NCI-H1436 treated with DMSO at 0.1 percent for 48 hours (cell line): ENCODE results near the gene PHC2.

Experiments
- DNase-seq: peaks from one replicate; lab custom pipeline; 2025; lab: John Stamatoyannopoulos, UW

Gene PHC2

DNA sequence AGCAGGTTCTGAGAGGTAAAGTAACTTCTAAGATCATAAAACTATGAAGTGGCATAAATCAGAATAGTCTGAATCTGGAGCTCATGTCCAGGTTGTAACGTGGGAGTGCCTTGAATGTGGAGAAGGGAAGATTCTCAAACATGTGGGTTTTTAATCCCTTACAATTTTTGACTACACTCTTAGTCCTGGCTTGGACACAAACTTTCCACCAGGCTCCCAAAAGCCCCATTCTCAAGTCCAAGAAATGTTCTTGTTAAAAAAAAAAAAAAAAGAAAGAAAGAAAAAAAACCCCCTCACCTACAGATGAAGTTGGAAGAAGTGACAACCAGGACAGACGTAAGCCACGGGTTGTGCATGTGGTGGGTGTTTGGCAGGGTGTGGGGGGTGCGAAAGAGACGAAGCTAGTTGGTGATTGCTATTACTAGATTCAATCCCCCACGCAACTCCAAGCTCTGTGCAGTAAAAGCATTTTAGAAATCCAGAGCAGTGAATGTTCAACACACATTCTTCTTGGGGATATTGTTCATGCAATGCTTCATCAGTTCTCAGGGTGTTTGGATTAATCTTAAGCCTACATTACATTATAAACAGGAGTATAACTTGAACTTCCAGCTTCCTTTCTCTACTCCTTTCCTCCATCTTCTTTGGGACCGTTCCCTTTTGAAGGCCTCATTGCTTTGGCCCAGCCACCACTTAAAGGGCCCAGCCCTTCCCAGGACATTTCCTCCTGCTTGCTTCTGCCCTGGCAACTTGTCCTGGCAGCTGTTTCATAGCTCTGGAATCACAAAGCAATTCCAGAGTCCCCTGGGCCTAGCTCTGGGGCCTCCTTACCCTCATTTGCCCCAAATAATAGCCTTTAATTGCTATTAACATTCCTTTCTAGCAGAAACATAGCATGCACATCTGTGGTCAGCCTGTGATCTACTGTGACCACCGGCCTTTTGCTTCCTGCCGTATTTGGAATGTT, 41.8 kb downstream of the PHC2 start:
- DNase-seq, result no peak

DNA sequence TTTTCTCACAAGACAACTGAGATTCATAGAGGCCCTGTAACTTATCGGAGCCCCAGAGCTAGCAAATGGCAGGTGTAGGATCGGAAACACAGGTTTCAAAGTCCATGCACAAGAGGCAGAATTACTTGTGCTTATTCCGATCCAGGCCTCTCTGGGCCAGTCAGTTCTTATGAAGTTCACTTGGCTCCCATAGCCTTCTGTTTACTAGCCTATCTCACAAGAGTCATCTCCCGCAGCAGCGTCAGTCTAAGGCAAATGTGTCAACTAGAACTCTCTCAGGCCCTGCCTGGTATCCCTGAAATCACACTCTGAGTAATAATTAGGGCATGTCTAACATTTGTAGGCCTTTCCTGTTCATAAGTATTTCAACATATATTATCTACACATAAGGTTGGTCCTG, 43.3 kb downstream of the PHC2 start:
- no peak for DNase-seq

DNA sequence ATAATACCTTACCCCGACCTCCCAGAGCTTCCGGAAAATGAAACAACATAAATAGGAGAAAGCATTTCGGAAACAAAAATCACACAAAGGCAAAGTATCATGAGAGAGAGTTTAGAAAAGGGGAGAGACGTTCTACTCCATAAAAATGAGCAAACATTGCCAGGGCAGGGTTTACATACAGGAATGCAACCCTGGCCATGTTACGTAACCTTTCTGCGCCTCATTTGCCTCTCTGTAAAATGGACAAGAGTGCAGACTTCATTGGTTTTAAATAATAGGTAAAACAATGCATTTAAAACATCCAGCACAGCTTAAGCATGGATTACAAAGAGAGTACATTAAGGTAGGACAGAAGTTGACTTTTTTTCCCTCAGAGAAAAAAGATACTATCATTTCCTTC, 45.6 kb downstream of the PHC2 start:
- DNase-seq, result no peak

DNA sequence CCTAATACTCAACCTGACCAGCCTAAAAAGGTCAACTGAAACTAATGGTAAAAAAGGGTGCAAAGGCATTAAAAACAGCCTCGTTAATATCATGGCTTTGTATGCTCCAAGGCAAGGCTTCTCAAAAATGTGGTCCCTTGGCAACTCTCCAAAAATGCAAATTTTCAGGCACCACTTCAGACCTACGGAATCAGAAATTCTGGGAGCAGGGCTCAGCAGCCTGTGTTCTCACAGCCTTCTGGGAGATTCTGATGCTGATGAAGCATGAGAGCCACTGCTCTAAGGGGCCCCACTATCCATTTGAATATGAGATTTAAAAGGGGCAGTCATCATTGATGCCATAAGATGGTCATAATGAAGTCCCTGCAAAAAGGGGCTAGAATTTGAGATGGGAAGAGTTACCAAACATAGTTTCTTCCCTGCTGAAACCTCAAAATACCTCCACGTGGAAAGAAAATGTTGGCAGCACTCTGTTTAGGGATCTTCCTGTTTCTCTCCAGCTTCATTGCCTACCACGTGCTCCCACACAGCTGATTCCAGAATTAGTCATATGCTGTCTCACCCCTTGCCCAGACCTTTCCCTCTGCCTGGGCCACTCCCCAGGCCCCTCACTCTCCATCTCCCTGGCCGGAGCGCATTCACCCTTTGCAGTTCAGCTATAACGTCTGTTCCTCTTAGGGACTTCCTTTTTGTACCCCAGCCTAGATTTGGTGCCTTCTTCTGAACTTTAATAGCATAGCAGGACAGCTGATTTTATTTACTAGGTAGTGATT, 46.7 kb downstream of the PHC2 start:
- DNase-seq, result no peak

DNA sequence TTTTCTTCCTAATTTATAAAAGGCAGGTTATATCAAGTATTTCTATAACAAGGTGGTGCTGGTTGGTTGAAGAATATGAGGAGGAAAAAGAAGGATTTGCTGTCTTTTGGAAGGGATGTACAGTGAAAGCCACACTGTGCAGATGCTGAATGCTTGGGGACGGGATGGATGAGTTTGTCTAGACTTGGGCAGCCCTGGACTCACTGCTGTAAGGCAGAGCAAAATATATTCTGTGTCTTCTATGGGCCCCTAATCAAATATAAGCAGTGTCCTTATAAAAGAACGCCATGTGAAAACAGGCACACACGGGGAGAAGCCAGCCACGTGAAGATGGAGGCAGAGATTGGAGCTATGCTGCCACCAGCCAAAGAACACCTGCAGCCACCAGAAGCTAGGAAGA, 47.4 kb downstream of the PHC2 start:
- DNase-seq, result no peak

DNA sequence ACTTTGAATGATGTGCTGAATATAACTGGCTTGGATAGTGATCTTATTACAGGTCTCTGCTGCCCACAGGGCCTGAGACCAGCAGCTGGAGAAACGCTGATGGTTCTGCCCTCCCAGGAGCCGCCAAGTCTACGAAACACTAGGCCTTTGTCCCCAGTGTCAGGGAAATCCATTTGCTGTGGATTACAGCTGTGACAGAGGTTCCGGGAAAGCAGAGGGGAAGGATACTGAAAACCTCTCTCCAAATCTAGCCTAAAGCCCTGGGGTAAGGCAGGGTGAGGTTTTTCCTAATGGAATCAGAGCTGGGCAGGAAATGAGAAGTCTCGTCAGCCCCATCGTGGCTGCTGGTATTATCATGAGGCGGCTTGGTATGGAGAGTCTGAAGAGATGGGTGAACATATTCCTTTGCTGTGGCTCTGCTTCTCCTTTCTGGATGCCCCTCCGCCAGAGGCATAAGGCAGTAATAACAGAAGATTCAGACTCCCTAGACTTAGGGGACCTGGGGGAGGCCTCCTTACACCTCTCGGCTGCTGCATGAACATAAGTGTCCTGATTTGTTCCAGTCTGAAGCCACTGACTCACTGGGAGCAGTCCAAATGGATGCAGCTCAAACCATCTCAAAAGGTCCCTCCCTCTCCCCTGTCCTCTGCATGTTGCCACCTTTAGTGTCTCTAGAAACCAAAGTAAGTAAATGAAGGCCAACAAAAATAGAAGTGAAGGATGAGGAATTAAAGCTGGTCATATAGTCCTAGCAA, 48.1 kb downstream of the PHC2 start:
- no peak for DNase-seq

DNA sequence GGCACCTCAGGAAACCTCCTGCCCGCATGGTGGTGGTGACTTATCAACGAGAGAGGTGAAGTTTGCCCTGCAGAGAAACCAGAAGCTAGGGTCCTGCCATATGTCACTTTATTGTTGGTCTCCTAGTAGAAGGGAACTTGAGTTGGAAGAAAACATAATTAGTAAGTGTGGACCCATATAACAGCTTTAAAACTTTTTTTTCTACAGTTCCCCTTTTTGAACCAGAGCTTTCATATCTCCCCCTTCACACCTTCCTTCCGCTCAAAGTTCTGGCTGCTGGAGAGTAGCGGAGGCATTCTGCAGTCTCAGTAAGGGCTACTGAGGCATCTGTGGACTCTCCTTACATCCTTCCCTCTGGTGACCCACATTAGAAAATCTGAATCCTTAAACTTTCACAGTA, 48.9 kb downstream of the PHC2 start:
- DNase-seq, result no peak

DNA sequence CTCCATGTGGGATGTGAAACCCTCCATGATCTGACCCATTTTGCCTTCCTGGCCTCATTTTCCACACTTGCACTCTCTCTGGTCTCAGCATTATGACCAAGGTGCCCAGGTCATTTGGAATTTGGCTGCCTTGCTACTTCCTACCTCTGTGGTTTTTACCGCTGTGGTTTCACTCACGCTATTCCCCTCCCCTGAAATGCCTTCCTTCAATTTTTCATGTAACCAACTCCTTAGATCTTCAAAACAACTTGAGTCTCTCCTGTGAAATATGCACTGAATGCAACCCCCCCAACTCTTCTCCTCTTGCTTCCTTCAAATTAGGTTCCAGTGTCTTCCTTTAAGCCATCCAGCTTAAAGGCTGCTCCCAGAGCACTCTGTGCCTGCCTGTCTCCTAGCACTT, 50.1 kb downstream of the PHC2 start:
- no peak for DNase-seq

DNA sequence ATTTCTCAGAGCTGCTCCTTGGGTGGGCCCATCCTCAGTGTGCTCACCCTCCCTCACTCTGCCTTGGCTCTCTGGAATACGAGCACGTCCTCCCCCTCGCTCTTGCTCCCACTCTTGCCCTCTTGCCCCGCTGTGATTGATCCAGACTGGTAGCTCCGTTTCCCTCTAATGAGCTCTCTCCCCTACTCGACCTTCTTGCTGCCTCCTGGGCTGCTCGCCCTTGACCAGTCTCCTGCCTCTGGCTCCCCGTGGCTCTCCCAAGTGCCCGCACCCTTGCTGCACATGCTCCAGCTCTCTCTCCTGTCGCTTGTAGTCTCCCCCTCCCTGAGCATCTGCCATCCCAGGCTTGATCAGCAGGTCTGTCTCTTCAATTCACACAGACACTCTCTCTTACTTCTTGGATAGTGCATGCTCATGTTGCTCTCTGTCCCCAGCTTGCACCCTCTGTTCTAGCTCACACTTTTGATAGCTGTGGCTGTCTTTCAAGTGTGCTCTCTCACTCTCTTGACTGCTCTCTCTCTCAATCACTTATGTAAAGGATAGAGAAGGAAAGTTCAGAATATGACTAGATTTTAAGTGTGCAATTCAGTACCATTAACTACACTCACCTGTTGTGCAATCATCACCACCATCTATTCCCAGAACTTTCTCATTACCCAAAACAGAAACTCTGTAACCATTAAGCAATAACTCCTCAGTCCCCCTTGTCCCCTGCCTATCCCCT, 51.1 kb downstream of the PHC2 start:
- DNase-seq, result no peak

DNA sequence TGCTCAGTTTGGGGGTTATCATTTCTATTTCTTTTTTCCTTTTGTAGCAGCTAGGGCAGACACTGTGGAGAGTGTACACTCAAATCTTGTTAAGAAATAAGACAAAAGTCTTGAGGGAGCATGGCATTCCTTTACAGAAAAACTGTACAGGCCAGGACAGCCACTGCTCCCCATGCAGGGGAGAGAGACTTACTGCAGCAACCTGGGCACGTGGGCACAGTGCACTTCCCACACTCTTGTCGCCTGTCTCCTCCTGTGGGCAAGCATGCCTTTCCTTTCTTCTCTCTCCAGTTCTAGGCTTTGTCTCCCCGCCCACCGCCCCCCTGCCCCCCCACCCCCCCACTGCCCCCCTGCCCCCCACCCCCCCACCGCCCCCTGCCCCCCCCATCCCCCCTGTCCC, 51.9 kb downstream of the PHC2 start:
- DNase-seq, result no peak

DNA sequence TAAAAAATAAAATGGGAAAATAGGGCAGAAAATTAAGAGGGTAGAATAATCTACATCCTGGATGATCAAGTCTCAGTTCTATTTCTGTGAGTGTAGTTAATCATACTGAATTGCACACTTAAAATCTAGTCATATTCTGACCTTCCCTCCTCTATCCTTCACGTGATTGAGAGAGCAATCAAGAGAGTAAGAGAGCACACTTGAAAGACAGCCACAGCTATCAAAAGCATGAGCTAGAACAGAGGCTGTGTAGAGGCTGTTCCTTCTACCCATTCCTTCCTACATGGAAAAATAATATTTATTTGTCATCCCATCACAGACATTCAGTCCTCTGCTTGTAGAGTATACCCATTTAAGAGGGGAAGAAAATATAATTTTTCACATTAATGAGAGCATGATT, 52.4 kb downstream of the PHC2 start:
- DNase-seq, result no peak

DNA sequence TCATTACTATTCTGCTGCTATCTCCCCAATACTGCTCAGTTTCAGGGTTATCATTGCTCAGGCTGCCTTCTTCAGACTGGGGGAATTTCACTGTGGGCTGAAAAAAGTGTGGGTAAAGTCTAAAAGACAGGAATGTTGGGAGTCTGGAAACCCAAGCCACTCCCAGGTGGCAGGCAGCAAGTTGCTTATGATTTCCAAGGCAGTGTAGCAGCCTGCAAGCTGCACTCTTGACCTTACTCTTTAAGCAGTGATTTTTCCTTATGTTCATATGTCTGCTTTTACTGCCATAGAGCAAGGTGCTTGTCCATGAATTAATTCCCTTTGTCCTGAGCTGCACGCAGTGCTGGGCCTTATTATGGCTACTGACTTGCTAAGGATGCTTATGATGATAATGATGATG, 53.1 kb downstream of the PHC2 start:
- DNase-seq, result no peak

DNA sequence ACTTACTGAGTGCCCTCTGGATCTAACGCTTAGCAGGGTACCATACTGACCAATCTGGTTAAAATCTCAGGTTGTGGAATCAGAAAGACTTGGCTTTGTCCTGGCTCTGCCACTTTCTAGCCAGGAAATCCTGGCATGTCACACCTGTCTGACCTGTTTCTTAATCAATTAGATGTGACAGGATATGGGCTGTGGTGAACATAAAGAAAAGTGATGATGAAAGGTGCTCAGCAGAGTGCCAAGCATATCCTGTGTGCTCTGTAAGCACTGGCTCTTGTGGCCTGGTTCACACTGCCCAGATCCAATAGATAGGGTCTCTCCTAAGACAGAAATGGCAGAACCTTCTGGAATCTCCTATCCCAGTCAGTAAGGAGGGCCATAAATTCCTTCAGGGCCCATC, 53.9 kb downstream of the PHC2 start:
- DNase-seq, result no peak

DNA sequence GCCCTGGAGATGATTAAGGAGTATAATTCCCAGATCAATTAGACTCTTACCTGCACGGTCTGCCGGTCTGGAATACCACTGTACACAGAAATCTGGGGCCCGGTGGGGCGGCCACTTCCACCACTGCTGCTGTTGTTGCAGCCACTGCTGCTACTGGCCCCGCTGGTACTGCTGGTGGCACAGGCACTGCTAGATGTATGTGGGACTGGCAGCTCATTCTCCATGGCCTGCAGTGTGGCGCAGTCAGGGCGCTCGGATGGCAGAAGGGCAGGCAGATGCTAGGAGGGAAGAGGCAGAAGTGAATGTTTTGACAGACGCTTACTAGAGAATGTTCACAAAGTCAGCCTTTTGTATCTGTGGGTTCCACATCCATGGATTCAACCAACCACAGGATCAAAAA, 55.6 kb downstream of the PHC2 start:
- no peak for DNase-seq

DNA sequence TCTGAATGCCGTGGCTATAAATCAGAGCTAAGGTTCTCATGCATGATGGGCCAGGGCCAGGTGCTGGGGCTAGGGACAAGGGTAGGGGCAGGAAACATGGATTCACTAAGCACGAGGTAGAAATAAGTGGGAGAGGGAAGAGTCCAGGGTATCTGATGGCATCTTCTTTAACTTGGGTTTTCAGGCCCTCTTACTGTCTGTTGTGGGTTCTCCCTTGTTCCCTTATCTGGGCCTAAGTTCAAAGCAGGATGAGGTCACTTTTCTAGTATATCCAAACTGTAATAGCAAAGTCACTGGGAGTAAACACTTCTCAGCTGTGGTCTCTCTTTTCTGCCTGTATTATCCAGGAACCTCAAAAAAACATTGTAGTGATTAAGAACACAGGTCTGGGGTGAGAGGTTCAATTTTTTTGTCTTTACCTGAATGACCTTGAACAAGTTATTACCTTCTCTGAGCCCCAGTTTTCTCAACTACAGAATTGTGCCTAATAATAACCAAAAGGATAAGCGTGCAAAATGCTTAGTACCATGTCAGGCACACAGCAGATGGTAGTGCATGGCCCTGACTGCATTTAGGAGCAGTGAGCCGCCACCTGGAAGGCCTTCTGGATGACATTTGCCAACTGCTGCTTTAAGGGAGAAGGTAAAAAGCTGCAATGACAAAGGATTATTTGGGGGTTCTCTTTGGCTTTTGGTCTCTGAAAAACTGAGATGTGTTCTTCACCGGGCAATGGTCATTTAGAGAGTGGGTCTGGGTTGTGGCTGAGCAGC, 56.4 kb downstream of the PHC2 start:
- DNase-seq, result no peak

DNA sequence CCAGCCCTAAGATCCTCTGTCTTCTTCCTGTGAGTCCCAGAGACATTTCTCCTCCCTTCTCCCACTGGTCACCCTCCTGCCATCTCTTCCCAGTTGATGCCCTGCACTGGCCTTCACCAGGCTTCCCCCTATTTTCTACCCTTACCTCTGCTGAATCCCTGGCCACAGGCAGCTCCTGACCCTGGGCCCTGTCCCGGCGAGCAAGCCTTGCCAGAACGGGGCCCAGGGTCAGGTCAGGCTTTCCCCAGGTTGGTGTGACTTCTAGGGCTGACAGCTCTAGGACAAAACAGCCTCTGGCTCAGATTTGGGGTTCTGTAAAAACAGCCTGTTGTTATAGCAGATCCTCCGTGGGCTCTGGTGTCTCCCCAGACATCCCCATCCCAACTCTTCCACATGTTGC, 57.3 kb downstream of the PHC2 start:
- no peak for DNase-seq

DNA sequence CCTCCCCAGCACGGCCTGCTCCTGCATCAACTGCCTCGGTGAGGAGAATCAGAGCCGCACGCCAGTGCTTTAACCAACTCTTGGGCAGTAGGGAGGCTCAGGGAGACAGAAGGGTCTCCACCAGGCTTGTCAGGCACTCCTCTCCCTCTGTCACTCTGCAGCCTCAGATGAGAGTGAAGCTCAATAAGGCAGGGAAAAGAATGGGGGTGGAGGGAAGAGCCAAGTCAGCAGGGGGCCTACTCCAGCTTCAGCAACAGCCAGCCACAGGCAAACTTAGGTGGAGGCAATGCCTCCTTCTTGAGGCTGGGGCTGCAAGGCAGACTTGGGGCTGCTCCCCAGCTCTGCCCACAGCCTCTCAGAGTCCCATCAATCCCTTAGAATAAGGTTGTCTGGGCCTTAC, 58.2 kb downstream of the PHC2 start:
- DNase-seq, result no peak

DNA sequence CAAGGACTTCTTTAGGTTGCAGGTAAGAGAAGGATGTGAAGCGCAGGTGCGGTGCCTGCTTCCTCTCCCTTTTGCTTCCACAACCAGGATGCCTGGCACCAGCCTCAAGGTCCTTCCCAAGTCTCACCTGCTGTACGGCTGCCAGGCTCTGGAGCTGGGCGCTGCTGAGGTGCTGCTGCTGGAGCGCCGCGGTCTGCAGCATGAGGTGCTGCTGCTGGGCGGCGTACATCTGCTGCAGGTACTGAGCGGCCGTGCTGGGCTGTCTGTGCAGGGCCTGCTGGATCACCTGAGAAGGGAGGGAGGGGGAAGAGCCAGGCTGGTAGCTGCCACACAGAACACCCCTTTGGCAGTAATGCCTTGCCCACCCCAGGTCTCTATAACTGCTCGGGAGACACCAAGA, 58.7 kb downstream of the PHC2 start:
- no peak for DNase-seq

DNA sequence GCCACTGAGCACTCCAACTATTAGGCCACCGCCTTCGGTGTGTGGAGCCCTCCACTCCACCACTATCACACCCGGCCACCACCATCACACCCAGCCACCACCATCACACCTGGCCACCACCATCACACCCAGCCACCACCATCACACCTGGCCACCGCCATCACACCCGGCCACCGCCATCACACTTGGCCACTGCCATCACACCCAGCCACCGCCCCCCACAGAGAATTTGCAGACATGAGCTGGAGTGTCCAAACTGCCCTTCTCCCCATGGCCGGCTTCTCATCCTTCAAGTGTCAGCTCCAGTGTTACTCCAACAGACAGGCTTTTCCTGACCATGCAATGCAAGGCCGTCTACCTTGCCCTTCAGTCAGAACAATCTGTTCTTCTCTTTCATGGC, 59.6 kb downstream of the PHC2 start:
- DNase-seq, result no peak

DNA sequence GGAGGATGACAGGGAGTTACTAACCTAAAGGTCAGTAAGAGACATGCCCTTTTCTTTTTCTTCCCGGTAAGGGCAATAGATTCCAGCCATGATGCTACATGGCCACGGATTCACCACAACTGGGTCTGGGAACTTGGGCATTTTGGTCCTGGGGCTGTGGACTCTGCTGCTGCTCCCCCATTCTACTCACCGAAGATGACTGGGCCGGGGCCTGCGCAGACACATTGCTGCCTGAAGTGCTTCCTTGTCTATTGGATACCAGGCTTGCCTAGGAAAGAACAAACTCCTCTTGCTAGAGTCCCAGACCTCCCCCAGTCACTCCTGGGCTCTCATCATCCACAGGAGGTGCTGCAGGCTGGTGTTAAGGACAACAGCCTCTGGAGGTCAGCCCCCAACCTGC, 60.1 kb downstream of the PHC2 start:
- no peak for DNase-seq

DNA sequence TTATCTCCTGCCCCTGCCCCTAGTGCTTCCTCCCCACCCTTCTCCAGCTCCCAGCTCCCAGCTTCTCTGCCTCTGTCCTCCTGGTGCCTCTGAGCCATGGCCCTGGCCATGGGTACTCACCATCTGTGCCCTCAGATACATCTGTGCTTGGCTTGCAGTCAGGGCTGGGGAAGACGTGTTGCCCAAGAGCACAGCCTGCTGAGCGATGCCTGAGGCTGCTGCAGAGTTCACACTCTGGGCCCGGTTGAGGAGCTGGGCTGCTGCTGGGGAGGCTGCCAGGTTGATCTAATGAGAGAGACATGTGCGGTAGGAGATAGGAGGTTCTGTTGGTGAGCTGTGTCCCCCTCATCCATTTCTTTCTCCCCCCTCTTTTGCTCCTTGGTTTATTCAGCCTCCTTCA, 60.6 kb downstream of the PHC2 start:
- no peak for DNase-seq
